Cardiac muscle cell (in vitro differentiated cells and primary cell): ENCODE data around the gene MYCBPAP. TPM values are rescaled to one million over a fixed set of nuclear protein-coding genes. Genes with fewer than 3 reads are reported as not detected.

Experiments
- DNase-seq, 2 donors: peaks; one replicate each; pipeline versions ENCODE4 v3.0.0 to v3.0.0-alpha.2; 2010 to 2017; ENCODE audit warnings: low read depth in 1 of 2, low spot score in 1 of 2
- H3K27ac ChIP-seq: fragments of 200-600 bp; sonication (generic); 2 replicates; pipeline ENCODE4 v1.5.1; 2016
- H3K27me3 ChIP-seq: fragments of 200-600 bp; sonication (generic); 2 replicates; pipeline ENCODE4 v1.6.0; 2016; ENCODE audit warnings: control low read depth
- H3K36me3 ChIP-seq: fragments of 200-600 bp; sonication (generic); 2 replicates; pipeline ENCODE4 v1.5.1; 2016; ENCODE audit warnings: control low read depth
- H3K4me1 ChIP-seq: fragments of 200-600 bp; sonication (generic); 2 replicates; pipeline ENCODE4 v1.8.1; 2017; ENCODE audit warnings: low read depth, mild to moderate bottlenecking, mixed run types
- H3K4me3 ChIP-seq: fragments of 200-600 bp; sonication (generic); 2 replicates; pipeline ENCODE4 v1.5.1; 2016; ENCODE audit warnings: mild to moderate bottlenecking
- H3K9me3 ChIP-seq: fragments of 200-600 bp; sonication (generic); 2 replicates; pipeline ENCODE4 v1.5.1; 2017; ENCODE audit warnings: low read depth, mild to moderate bottlenecking, control low read depth
- CTCF ChIP-seq: IDR thresholded peaks from 2 replicates; pipeline ENCODE4 v1.5.1; 2012; ENCODE audit warnings: low read depth, mild to moderate bottlenecking, low read length
- polyA plus RNA-seq: library from polyadenylated mRNA; unstranded; fragments of >200 nt; fragmentation: Nextera tagmentation; extraction: Ambion mirVana; gene quantifications from 2 replicates; pipeline ENCODE4 v1.2.1, GENCODE V29; 2016
- total RNA-seq: library from RNA; depleted of rRNA; stranded (reverse); fragments of >200 nt; gene quantifications from 2 replicates; pipeline ENCODE4 v1.2.3, GENCODE V29; 2016

The MYCBPAP gene
- total and polyA plus RNA-seq, 2 experiments from 2014 or later = 1.2 to 3.2 TPM

- TF ChIP-seq CTCF = no peak
- DNase-seq = no peak
- Histone ChIP-seq H3K27ac (no peak overlapping the region), H3K36me3 (no peaks in the 10 kb centered on the region), H3K9me3 (no peaks in the 10 kb centered on the region), H3K27me3 (no peaks in the 10 kb centered on the region), H3K4me3 (no peak overlapping the region), H3K4me1 (no peaks in the 10 kb centered on the region)
These were observed 16.6 kb downstream of the MYCBPAP start for GRCh38 chr17:50524838-50525237.

- no peak for DNase-seq
- no peaks in the 10 kb centered on the region for H3K27me3 ChIP-seq
- no peak for TF ChIP-seq CTCF
These were observed 19.0 kb downstream of the MYCBPAP start for GRCh38 chr17:50527155-50527762.

GRCh38 chr17:50527949-50528474 lies 19.8 kb downstream of the MYCBPAP start:
- no peaks in the 10 kb centered on the region for H3K9me3 ChIP-seq
- H3K36me3 ChIP-seq = no peaks in the 10 kb centered on the region
- no peak overlapping the region for H3K4me3 ChIP-seq
- no peak for DNase-seq
- H3K27me3 ChIP-seq = peaks cover 5% of the 10 kb centered on the region
- no peak overlapping the region for H3K27ac ChIP-seq
- TF ChIP-seq CTCF = no peak
- H3K4me1 ChIP-seq = peaks cover 16% of the 10 kb centered on the region

More at GRCh38 chr17:50527155-50527762, 19.0 kb downstream of the MYCBPAP start:
- Histone ChIP-seq H3K36me3 (no peaks in the 10 kb centered on the region), H3K27ac (no peak overlapping the region), H3K4me1 (peaks cover 10% of the 10 kb centered on the region), H3K4me3 (no peak overlapping the region), H3K9me3 (no peaks in the 10 kb centered on the region)

GRCh38 chr17:50529849-50530248 lies 21.6 kb downstream of the MYCBPAP start:
- Histone ChIP-seq H3K36me3 (no peaks in the 10 kb centered on the region), H3K27me3 (peaks cover 10% of the 10 kb centered on the region), H3K4me3 (no peak overlapping the region), H3K27ac (no peak overlapping the region), H3K4me1 (peaks cover 28% of the 10 kb centered on the region), H3K9me3 (no peaks in the 10 kb centered on the region)
- DNase-seq = no peak
- TF ChIP-seq CTCF = no peak

GRCh38 chr17:50531428-50532025 lies 23.3 kb downstream of the MYCBPAP start:
- Histone ChIP-seq H3K4me3 (no peak overlapping the region), H3K4me1 (peaks cover 28% of the 10 kb centered on the region), H3K27ac (no peak overlapping the region), H3K9me3 (no peaks in the 10 kb centered on the region), H3K27me3 (peaks cover 10% of the 10 kb centered on the region), H3K36me3 (no peaks in the 10 kb centered on the region)
- no peak for DNase-seq
- no peak for TF ChIP-seq CTCF
